ENCODE measurements around the gene ZNF148.

The ZNF148 gene

GRCh38 chr3:125326957-125327356 is 48.2 kb downstream of the ZNF148 start:
- no peak for DNase-seq (ENCODE audit: low read depth)

GRCh38 chr3:125325746-125326145 is 49.4 kb downstream of the ZNF148 start:
- no peak for DNase-seq (ENCODE audit: low read depth)

DNA sequence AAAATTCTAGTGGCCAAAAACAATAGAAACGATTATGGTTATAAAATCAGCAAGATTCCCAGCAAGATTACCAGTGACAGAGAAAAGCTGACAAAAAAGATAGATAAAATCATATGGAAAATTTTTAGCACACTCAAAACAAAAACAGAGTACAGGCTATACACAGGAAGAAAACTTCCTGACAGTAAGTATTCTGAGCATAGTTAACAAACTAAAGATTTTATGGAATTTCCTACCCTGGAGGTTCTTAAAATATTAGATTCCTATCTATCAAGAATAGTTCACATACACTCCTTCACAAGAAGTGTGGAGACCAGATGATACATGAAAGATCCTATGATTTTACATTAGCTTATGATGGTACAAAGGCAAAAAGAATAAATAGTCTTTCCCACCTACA is 50.8 kb downstream of the ZNF148 start:
- DNase-seq (ENCODE audit: low read depth), result no peak

- DNase-seq (ENCODE audit: low read depth), result no peak
Observed at GRCh38 chr3:125322917-125323316, 52.2 kb downstream of the ZNF148 start.

GRCh38 chr3:125322166-125322565 is 53.0 kb downstream of the ZNF148 start:
- peak; percentile 32 for DNase-seq (ENCODE audit: low read depth)

DNA sequence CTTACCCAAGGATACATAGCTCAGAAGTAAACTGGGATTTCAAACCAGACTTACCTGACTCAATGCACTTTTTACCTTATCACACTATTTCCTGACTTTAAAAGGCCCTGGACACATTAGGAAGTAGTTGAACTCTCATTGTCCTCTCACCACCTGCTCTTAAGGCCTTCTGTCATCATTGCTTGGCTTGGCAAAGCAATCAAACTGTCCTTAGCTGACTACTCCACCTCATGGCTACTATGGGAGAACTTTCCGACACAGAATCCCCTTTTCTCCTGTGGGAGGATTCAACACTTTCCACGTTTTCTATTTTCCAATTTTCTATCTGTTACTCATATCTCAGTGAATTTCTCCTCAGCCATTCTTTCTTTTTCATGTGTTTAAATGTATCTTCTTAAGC is 55.4 kb downstream of the ZNF148 start:
- DNase-seq (ENCODE audit: low read depth), result no peak

- DNase-seq (ENCODE audit: low read depth), result no peak
Observed at GRCh38 chr3:125318871-125319270, 56.3 kb downstream of the ZNF148 start.

- no peak for DNase-seq (ENCODE audit: low read depth)
Observed at GRCh38 chr3:125318167-125318865, 56.8 kb downstream of the ZNF148 start.

GRCh38 chr3:125317761-125318160 is 57.4 kb downstream of the ZNF148 start:
- DNase-seq (ENCODE audit: low read depth), result no peak

GRCh38 chr3:125316949-125317348 is 58.2 kb downstream of the ZNF148 start:
- DNase-seq (ENCODE audit: low read depth), result no peak

- no peak for DNase-seq (ENCODE audit: low read depth)
Observed at GRCh38 chr3:125316246-125316645, 58.9 kb downstream of the ZNF148 start.

DNA sequence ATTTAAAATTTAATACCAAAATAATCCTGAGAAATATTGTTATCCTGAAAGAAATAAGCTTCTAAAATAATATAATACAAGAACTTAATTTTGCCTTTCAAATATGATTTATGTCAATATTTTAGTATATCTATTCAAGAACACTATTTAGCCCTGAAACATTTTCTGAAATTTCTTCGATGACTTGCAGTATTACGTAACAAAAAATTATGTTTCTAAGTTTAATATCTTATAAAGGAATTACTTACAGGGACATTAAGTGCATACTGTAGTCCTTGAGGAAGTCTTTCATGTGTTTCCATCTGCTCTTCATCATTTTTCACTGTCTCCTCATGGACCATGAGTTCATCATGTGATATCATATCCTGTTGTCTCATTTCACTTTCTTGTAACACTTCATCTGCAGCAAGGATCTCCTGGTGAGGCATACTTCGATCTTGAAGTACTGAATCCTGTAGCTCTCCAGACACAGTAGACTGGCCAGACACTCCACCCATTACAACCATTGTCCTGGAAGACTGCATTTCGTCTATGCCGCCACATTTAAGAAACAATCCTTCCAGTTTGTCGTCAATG is 62.0 kb downstream of the ZNF148 start:
- no peak for DNase-seq (ENCODE audit: low read depth)

DNA sequence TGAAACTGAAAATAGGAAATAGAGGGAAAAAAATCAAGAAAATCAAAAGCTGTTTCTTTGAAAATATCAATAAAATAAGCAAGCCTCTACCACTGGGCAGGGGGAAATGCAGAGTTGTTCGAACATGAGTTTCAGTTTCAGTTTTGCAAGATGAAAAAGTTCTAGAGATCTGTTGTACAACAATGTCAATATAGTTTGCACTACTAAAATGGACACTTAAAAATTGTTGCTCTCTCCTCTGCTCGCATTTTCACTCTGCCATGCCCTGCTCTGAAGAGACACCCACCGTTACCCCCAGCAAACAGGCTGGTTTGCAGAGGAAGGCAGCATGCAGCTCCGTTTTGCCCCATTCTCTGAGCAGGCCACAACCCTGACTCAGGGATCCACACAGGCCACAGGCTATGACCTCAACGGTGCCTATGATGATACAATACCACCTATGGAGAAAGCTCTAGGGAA is 64.5 kb downstream of the ZNF148 start:
- DNase-seq (ENCODE audit: low read depth), result no peak

DNA sequence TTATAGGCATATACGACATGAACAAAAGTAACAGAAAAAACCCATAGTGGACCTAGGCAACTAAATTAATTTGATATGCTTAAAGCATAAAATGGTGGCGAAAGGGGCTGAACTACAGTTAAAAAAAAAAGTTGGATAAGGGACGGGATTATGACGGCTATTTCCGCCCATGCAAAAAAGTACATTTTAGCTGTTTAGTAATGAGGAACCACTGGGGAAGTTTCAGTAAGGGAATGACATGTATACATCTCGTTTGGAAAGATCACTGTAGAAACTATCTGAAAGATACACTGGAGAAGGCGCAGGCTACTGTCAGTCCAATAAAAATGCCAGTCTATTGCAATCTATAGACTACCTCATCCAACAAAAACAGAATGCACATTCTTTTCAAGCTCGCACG is 65.6 kb downstream of the ZNF148 start:
- no peak for DNase-seq (ENCODE audit: low read depth)

GRCh38 chr3:125306620-125307019 is 68.5 kb downstream of the ZNF148 start:
- DNase-seq (ENCODE audit: low read depth), result no peak

- DNase-seq (ENCODE audit: low read depth), result no peak
Observed at GRCh38 chr3:125302932-125303331, 72.2 kb downstream of the ZNF148 start.

DNA sequence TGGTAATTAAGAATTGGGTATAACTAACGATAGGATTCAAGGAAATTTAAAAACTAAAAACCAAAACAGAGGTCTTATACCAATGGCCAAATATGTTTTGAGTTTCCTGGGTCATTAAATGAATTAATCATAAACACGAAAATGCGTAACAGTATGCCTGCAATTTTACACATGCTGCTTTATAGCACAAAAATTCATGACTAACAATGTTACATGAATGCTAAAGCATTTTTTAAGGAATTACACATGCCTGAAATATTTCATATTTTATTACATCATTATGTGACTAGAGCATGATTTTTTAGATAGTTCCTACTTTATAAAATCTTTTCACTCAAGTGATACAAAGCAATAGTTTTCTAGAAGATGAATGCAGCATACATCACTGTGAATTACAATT is 74.7 kb downstream of the ZNF148 start:
- DNase-seq (ENCODE audit: low read depth), result no peak

DNA sequence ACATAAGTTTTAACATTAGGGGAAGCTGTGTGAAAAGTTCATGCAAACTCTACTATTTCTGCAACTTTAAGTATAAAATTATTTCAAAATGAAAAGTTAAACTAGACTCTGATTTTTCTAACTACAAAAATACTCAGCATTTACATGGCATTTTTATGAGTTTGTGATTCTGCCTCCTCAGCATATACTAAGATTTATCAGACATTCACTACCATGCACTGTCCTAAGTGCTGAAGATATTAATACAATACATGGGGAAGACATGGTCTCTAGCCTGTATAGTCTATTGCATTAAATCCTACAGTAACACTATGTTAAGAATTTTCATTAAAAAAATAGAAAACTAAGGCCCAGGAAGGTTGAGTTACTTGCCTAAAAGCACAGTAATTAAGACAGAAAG is 80.7 kb downstream of the ZNF148 start:
- DNase-seq (ENCODE audit: low read depth), result no peak

GRCh38 chr3:125292015-125292414 is 83.1 kb downstream of the ZNF148 start:
- DNase-seq (ENCODE audit: low read depth), result no peak

DNA sequence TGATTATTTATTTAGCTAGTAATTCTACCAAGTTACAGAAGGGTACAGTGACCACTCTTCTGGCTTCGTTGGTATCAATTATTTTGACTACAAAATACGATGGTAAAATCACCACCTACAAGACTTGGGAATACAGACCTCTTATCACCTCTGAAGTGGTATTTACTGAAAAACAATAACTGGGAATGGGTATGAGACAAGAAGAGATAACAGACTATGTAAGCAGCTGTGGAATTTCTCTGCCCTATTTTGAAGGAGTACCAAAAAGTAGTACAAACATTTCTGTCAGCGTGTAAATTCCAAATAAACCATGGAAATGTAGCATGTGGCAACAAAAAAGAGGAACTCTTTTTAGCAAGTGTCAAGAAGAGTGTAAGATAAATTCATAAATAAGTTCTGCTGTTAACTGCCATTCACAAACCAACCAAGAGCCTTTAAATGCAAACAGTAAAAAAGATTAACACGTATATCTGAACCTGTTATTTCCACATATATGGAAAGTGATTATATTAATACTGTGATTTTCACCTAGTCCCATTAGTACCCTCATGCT is 85.6 kb downstream of the ZNF148 start:
- DNase-seq (ENCODE audit: low read depth), result no peak

- DNase-seq (ENCODE audit: low read depth), result no peak
Observed at GRCh38 chr3:125287248-125287647, 87.9 kb downstream of the ZNF148 start.

- no peak for DNase-seq (ENCODE audit: low read depth)
Observed at GRCh38 chr3:125281381-125281780, 93.7 kb downstream of the ZNF148 start.

DNA sequence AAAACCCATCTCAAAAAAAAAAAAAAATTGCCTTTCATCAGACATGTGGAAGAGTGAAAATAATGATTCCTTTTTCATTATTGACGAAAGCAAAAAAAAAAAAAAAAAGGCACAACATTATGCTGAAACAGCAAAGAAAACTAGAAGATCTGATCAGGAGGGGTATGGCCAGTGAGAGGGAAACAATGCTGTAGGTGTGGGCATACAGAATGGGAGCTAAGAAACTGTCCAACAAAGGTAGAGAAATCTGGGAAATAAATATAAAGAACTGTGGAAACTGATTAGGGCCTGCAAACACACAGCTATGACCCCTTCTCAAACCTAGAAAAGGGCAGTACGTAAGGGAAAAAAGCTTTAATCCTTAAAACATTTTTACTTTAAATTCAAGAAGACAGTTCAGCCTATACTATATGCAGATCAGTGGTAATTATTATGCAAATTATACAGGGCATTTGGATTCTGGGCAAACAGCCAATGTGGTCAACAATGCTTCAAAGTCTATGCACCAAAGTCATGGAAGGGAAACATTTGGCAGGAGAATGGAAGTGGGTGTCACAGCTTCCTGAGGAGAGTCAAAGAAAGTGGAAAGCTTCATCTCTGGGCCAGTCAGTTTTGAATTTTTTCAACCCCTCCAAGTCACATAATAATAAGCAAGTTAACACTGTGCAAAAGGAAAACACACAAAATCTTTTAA is 94.3 kb downstream of the ZNF148 start:
- DNase-seq (ENCODE audit: low read depth), result no peak
